Body of pancreas (tissue), 4 donors: ENCODE data around the gene FGD3. TPM values are rescaled to one million over a fixed set of nuclear protein-coding genes. Genes with fewer than 3 reads are reported as not detected.

ENCODE experiments used
- ATAC-seq: fragments of 150-250 bp; one replicate; pipeline ENCODE4 v1.9.1; 2016
- DNase-seq, 4 donors: peaks; one replicate each; pipeline ENCODE4 v3.0.0-alpha.2; 2019
- H3K27ac ChIP-seq, 4 donors: fragments of 200-600 bp; sonication (generic); 1 replicate in 3 of 4; 2 replicates in 1 of 4; pipeline versions ENCODE4 v1.5.1 to v1.6.1; 2016 to 2019; ENCODE audit warnings: mild to moderate bottlenecking in 1 of 4, mixed read lengths in 1 of 4, moderate library complexity in 1 of 4
- H3K27me3 ChIP-seq, 2 donors: fragments of 200-600 bp; sonication (generic); one replicate each; pipeline ENCODE4 v1.6.0; 2016; ENCODE audit warnings: mild to moderate bottlenecking in 1 of 2
- H3K36me3 ChIP-seq, 2 donors: fragments of 200-600 bp; sonication (generic); replicated peaks in 1 of 2; 2 replicates each; pipeline ENCODE4 v1.5.1; 2016; ENCODE audit warnings: low read depth in 2 of 2; ENCODE audit not compliant: insufficient read depth in 1 of 2
- H3K4me1 ChIP-seq: fragments of 200-600 bp; sonication (generic); one replicate; pipeline ENCODE4 v1.6.0; 2016
- H3K4me3 ChIP-seq, 2 donors: fragments of 200-600 bp; sonication (generic); 1 replicate in 1 of 2; 2 replicates in 1 of 2; pipeline ENCODE4 v1.5.1; 2016 to 2019
- H3K9me3 ChIP-seq, 3 donors: fragments of 200-600 bp; sonication (generic); 1 replicate in 2 of 3; 2 replicates in 1 of 3; pipeline ENCODE4 v1.5.1; 2016
- POLR2A ChIP-seq, 3 donors: fragments of 450-650 bp; IDR thresholded peaks; one replicate each; pipeline ENCODE4 v1.6.1; 2016; ENCODE audit warnings: antibody characterized with exemption in 3 of 3, mild to moderate bottlenecking in 2 of 3
- WGBS, 2 donors: methylation state at CpG; one replicate each; pipeline ENCODE4 v1.1.5; 2017; 5-methylcytosine and 5-hydroxymethylcytosine counted together
- intact Hi-C: fragments of 100-400 bp; cut with DNase I; formaldehyde crosslinking; loops from one replicate; pipeline ENCODE4 v1.15.1; 2023
- total RNA-seq, 2 donors: library from RNA; depleted of rRNA; stranded (reverse); fragments of >200 nt; gene quantifications; one replicate each; pipeline ENCODE4 v1.1.0, GENCODE V29; 2016
- TF ChIP-seq, protein P1 (sequence below), 7 experiments: fragments of 450-650 bp in 4 of 7; fragments of 200-600 bp in 3 of 7; sonication (generic) in 3 of 7; IDR thresholded peaks; one replicate each; pipeline ENCODE4 v1.5.1; 2016 to 2019; ENCODE audit warnings: antibody characterized with exemption in 7 of 7

The FGD3 gene
- total RNA-seq, 2 donors from 2014 or later, result 12.2 to 13.2 TPM

DNA sequence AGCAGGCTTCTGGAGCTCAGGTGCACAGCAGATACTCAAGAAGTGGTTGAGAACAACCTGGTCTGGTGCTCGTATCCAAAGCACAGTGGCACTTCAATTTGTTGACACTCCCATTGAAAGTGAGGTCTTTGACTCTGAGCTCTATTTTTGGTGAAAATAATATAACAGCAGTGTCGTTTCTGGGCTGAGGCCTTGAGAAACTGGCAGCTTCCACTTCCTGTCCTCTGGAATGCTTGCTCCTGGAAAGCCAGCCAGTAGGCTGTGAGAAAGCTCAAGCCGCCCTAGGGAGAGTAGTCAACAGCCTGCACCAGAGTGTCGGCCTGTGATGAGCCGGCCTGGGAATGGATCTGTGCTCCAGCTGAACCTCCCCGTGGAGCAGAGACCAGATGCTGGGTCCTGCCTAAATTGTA lies 104.4 kb downstream of the FGD3 start:
- DNase-seq (peak in 3 of 4 donors; percentile 32 to 67 (median 51)), ATAC-seq (peak; percentile 52)
- Histone ChIP-seq H3K27ac (peak overlapping the region in 2 of 4 donors; percentile 7 to 49), H3K27me3 (no peaks in the 10 kb centered on the region), H3K4me3 (no peak overlapping the region), H3K36me3 (no peaks in the 10 kb centered on the region), H3K4me1 (peaks cover 12% of the 10 kb centered on the region), H3K9me3 (no peaks in the 10 kb centered on the region)
- WGBS, 2 donors, result 47 to 48% methylated on average over 6 of the region's 6 CpGs
- TF ChIP-seq, protein P1, sequence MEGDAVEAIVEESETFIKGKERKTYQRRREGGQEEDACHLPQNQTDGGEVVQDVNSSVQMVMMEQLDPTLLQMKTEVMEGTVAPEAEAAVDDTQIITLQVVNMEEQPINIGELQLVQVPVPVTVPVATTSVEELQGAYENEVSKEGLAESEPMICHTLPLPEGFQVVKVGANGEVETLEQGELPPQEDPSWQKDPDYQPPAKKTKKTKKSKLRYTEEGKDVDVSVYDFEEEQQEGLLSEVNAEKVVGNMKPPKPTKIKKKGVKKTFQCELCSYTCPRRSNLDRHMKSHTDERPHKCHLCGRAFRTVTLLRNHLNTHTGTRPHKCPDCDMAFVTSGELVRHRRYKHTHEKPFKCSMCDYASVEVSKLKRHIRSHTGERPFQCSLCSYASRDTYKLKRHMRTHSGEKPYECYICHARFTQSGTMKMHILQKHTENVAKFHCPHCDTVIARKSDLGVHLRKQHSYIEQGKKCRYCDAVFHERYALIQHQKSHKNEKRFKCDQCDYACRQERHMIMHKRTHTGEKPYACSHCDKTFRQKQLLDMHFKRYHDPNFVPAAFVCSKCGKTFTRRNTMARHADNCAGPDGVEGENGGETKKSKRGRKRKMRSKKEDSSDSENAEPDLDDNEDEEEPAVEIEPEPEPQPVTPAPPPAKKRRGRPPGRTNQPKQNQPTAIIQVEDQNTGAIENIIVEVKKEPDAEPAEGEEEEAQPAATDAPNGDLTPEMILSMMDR (IDR thresholded peaks at IDR 0.05), result no peak
- TF ChIP-seq POLR2A (IDR thresholded peaks at IDR 0.05), result no peak
- intact Hi-C loops, result no loop called here

DNA sequence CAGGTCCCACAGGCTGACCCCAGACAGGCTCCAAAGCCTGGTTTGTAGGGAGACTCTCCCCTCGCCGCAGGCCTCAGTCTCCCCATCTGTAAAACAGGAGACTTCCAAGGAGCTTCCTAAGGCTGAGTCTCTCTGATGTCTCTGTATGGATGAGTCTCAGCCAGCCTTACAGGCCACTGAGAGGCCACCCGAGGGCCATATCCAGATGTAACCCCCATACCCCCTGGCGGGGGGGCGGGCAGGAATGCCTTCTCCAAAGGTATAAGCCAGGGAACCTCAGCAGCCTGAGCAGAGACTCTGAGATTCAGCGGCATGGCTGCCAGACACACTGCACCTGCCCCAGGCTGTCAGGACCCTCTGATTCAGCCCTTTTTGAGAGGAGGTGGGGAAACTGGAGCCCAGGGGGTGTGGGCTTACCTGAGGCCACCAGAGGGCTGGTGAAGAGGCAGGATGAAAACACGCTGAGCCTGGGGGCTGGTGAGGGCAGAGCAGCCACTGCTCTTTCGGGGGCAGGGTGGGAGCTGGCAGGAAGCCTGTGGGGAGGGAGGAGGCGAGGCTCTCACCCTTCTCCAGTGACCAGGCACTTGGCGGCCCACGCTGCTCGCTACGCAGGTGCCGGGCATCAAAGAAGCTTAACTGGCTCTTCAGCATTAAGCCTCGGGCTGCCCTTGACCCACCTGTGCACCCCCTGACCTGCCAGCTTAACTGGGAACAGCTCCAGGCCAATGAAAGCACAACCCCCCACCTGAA lies 105.6 kb downstream of the FGD3 start:
- DNase-seq (no peak), ATAC-seq (no peak)
- 74 to 82% methylated on average over 3 to 15 of the region's 15 CpGs for WGBS, 2 donors

DNA sequence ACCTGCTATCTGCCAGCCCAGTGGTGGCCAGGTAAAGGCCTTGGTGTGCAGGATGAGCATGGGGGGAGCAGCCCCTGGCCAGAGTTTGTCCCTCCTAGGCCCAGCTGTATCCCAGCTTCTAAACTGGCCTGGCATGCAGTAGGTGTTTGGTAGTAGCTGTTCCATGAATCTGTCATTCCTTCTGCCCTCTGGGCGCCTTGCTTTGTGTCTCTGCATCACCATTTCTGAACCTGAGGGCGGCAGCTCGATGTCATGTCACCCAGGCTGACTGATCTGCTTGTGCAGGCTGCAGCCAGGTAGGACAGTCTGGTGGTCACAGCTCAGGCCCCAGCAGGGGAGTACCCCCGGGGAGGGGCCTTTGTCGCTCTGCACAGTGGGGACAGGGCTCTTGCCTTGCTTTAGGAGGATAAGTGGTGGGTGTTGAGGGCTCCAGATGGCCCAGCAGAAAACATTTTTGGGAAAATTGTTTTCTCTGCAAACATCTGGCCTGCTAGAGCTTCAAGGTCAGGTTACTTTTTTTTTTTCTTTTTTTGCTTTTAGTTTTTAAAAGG lies 106.5 kb downstream of the FGD3 start:
- 81 to 92% methylated on average over 4 to 5 of the region's 5 CpGs for WGBS, 2 donors
- no peaks in the 10 kb centered on the region for H3K27me3 ChIP-seq
- H3K36me3 ChIP-seq, result no peaks in the 10 kb centered on the region
- intact Hi-C loops, result no loop called here
- DNase-seq (no peak), ATAC-seq (no peak)
- no peak overlapping the region for H3K4me3 ChIP-seq
- no peaks in the 10 kb centered on the region for H3K9me3 ChIP-seq
- H3K27ac ChIP-seq, result no peak overlapping the region
- H3K4me1 ChIP-seq, result peaks cover 19% of the 10 kb centered on the region
- TF ChIP-seq POLR2A (IDR thresholded peaks at IDR 0.05), result no peak
- TF ChIP-seq, protein P1 (IDR thresholded peaks at IDR 0.05), result no peak

More for the DNA sequence above, 105.6 kb downstream of the FGD3 start:
- Histone ChIP-seq H3K4me1 (peaks cover 12% of the 10 kb centered on the region), H3K27me3 (no peaks in the 10 kb centered on the region), H3K4me3 (no peak overlapping the region), H3K9me3 (no peaks in the 10 kb centered on the region), H3K27ac (no peak overlapping the region), H3K36me3 (no peaks in the 10 kb centered on the region)
- intact Hi-C loops, result no loop called here
- no peak for TF ChIP-seq POLR2A (IDR thresholded peaks at IDR 0.05)
- TF ChIP-seq, protein P1 (IDR thresholded peaks at IDR 0.05), result no peak

DNA sequence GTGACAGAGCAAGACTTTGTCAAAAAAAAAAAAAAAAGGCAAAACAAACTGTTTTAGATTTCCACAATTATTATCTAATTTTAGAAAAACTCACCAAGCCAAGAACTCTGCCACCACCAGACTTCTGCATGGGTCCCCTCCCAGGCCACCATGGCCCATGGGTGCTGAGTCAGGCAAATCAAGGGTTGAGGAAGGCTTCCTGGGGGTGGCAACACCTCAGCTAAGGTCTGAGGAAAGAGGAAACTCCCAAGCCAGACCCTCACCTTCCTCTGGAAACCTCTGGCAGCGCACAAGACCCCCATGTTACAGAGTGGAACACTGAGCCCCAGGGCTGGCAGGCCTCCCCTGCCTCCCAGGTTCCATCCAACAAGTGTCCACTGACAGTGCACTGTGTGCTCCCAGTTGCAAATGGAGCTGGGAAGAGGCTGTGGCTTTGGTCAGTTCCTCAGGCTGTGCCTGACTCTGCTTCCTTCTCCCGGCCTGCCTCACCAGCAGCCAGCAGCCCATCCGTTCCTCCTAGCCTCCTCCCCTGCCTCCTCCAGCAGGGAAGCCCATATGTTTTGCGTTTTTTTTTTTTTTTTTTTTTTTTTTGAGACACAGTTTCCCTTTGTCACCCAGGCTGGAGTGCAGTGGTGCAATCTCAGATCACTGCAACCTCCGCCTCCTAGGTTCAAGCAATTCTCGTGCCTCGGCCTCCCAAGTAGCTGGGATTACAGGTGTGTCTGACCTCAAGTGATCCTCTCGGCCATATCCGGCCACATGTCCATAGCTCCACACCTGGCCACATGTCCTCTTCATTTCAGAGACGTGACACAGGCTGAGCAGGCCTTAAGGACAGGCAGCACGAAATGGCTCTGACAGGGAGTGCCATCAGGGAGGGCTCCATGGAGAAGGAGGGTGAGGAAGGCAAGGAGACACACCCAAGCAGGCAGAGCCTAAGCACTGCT lies 107.7 kb downstream of the FGD3 start:
- Histone ChIP-seq H3K4me1 (peaks cover 17% of the 10 kb centered on the region), H3K27me3 (no peaks in the 10 kb centered on the region), H3K36me3 (no peaks in the 10 kb centered on the region), H3K9me3 (no peaks in the 10 kb centered on the region), H3K27ac (no peak overlapping the region), H3K4me3 (no peak overlapping the region)
- no peak for ATAC-seq
- intact Hi-C loops, result no loop called here
- whole genome bisulfite sequencing, 2 donors, result 75 to 83% methylated on average over 10 of the region's 11 CpGs
- TF ChIP-seq, protein P1 (IDR thresholded peaks at IDR 0.05), result no peak
- no peak for TF ChIP-seq POLR2A (IDR thresholded peaks at IDR 0.05)
- DNase-seq, result no peak
